DMS153 (cell line): Measurements from ENCODE around the gene SETD2.
A peak's percentile ranks its signal among the peaks of the same experiment; 100 is the strongest.

ENCODE experiments used
- DNase-seq: peaks from one replicate; lab custom pipeline; 2025; lab: John Stamatoyannopoulos, UW

Gene SETD2

DNA sequence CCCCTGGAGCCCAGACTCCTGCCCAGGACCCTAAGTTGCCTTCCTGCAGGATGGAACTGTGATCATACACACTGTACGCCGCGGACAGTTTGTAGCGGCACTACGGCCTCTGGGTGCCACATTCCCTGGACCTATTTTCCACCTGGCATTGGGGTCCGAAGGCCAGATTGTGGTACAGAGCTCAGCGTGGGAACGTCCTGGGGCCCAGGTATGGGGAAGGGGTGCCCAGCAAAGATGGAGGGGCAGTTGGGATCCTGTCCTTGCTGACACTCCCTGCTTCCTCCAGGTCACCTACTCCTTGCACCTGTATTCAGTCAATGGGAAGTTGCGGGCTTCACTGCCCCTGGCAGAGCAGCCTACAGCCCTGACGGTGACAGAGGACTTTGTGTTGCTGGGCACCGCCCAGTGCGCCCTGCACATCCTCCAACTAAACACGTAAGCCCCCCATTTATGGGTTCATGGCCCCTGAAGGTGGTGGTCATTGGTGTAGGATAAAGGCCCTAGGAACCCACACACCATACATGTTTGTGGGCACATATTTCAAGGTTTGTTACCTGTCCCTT lies 155.6 kb downstream of the SETD2 start:
- DNase-seq: no peak

DNA sequence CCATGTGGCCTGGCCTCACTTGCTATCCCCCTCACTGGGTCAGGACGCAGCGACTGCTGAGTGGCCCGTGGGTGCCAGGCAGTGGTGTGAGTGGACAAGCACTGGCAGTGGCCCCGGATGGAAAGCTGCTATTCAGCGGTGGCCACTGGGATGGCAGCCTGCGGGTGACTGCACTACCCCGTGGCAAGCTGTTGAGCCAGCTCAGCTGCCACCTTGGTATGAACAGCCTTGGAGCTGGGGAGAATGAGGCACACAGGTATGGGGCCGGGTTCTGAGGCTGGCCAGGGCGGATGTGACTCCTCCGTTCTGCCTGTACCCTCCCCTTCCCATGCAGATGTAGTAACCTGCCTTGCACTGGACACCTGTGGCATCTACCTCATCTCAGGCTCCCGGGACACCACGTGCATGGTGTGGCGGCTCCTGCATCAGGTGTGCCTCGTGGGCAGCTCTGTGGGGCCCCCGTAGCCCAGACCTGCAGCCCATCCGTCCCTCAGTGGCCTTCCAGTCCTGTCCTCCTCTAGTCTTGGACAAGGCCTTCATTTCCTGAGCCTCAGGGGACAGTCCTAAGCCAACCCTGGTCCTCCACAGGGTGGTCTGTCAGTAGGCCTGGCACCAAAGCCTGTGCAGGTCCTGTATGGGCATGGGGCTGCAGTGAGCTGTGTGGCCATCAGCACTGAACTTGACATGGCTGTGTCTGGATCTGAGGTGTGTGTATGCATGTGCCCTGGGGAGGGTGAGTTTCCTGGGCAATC lies 156.3 kb downstream of the SETD2 start:
- DNase-seq: no peak

DNA sequence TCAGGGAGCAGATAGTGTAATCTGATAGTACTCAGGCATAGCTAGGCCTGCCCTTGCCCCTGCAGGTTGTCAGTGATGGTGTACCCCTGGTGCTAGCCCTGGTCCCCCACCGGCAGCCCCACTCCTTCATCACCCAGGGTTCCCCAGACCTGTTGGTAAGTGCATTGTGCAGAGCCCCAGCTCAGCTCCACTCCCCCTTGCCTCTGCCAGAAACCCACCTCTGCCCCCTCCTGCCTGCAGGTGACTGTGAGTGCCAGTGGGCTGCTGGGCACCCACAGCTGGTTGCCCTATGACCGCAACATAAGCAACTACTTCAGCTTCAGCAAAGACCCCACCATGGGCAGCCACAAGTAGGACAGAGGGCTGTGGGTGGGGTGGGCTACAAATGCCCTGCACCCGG lies 156.9 kb downstream of the SETD2 start:
- DNase-seq: no peak

DNA sequence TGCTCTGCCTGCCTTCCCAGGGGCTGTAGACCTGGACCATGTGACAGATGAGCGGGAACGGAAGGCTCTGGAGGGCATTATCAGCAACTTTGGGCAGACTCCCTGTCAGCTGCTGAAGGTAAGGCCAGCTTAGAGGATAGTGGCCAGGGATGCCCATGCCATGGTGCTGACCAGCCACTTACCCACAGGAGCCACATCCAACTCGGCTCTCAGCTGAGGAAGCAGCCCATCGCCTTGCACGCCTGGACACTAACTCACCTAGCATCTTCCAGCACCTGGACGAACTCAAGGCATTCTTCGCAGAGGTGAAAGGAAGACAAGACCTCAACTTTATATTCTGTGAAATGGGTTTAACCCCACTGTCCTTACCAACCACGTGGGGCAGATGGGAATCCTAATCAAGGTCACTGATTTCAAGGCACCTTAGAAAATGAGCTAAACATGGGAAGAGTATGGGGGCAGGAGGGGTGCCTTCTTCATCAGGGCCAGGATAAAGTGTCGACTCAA lies 157.7 kb downstream of the SETD2 start:
- no peak for DNase-seq

DNA sequence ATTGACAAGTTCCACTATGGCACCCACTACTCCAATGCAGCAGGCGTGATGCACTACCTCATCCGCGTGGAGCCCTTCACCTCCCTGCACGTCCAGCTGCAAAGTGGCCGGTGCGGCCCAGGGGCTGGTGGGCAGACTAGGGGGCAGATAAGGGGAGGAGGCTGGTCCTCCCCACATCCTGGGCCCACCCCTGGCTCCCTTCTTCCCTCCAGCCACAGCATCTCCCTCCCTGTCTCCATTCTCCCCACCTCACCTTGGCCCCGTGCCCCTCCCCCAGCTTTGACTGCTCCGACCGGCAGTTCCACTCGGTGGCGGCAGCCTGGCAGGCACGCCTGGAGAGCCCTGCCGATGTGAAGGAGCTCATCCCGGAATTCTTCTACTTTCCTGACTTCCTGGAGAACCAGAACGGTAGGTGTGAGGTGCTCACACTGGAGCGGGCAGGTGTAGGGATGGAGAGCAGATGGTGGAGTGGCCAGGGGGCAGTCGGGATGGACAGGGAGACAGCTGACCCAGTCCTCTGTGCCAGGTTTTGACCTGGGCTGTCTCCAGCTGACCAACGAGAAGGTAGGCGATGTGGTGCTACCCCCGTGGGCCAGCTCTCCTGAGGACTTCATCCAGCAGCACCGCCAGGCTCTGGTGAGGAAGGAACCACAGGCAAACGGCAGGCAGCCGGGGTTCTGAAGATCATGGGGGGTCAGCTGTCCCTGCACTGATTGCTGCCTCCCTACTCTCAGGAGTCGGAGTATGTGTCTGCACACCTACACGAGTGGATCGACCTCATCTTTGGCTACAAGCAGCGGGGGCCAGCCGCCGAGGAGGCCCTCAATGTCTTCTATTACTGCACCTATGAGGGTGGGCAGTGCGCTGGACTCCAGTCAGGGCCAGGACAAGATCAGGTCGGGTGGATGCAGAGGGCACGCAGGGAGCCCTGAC lies 158.4 kb downstream of the SETD2 start:
- DNase-seq: no peak

DNA sequence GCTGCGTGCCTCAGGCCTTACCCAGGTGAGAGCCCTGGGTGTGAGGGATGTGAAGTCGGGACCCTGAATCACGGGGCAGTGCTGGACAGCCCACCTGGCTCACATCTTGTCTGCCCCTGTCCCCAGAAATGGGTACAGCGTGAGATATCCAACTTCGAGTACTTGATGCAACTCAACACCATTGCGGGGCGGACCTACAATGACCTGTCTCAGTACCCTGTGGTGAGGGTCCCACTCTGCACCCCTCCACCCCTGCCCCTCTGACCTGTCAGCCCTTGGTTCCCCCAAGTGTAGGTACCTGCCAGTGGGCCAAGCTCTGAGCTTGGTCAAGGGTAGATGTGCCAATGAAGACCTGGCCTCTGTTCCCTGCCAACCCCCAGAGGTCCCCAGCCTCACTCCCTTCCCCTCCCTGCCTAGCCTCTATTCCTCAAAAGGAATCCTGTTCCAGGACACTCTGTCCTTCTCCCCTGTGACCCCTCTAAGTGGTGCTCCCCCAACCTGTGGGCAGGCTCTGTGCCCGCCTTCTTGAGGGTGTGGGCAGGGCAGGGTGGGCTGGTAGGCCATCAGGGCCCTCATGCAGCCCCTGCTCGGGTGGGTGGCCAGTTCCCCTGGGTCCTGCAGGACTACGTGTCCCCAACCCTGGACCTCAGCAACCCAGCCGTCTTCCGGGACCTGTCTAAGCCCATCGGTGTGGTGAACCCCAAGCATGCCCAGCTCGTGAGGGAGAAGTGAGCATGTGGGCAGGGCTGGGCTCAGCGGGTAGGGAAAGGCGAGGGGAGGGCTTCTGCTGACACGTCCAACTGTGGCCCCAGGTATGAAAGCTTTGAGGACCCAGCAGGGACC lies 159.3 kb downstream of the SETD2 start:
- DNase-seq: no peak

DNA sequence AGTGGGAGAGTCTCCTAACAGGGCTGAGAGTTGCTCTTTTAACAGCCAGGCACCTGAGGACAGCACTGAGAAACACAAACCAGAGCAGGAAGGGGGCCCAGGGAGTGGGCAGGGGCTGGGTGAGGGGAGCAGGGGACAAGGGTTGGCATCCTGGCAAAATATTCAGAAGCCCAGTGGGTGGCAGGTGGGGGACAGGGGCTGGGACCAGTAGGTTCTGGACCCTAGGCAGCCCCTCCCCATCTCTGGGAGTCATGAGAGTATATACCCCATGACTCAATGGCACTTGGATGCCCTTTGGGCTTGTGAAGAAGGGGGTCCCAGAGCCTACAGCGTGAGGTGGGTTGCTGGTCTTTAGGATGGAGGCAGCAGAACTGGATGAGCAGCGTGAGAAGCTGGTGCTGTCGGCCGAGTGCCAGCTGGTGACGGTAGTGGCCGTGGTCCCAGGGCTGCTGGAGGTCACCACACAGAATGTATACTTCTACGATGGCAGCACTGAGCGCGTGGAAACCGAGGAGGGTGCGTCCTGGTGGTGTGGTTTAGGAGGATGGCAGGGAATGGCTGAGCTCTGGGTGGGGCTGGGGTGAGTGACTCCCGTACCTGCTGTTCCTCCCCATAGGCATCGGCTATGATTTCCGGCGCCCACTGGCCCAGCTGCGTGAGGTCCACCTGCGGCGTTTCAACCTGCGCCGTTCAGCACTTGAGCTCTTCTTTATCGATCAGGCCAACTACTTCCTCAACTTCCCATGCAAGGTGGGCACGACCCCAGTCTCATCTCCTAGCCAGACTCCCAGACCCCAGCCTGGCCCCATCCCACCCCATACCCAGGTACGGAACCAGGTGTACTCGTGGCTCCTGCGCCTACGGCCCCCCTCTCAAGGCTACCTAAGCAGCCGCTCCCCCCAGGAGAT lies 160.2 kb downstream of the SETD2 start:
- no peak for DNase-seq

DNA sequence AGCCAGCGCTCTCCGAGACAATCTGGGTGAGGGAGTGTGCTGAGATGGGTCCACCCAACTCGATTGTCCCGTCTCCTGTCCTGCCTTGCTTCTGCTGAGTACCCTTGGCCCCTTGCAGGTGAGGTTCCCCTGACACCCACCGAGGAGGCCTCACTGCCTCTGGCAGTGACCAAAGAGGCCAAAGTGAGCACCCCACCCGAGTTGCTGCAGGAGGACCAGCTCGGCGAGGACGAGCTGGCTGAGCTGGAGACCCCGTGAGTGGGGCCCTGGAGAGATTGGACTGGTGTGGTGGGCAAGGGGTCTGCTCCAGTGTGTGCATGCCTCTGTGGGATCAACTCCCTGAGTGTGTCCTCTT lies 160.9 kb downstream of the SETD2 start:
- no peak for DNase-seq

DNA sequence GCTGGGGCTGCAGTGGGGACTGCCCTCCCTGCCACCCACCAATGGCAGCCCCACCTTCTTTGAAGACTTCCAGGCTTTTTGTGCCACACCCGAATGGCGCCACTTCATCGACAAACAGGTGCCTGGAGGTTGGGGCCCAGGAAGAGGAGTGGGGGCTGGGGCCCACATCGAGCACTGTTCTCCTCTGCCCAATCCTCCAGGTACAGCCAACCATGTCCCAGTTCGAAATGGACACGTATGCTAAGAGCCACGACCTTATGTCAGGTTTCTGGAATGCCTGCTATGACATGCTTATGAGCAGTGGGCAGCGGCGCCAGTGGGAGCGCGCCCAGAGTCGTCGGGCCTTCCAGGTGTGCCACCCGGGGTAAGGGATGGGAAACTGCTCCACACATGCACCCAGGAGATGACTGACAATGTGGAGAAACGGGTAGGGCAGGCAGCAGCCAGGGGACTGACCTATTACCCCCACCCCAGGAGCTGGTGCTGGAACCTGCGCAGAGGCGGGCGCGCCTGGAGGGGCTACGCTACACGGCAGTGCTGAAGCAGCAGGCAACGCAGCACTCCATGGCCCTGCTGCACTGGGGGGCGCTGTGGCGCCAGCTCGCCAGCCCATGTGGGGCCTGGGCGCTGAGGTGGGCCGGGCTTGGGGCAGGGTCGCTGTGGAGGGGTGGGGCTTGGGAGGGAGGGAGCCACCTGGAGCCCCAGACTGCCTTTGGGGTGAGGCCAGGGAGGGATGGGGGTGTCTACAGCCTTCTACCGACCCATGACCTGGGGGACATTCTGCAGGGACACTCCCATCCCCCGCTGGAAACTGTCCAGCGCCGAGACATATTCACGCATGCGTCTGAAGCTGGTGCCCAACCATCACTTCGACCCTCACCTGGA lies 161.5 kb downstream of the SETD2 start:
- DNase-seq: no peak

DNA sequence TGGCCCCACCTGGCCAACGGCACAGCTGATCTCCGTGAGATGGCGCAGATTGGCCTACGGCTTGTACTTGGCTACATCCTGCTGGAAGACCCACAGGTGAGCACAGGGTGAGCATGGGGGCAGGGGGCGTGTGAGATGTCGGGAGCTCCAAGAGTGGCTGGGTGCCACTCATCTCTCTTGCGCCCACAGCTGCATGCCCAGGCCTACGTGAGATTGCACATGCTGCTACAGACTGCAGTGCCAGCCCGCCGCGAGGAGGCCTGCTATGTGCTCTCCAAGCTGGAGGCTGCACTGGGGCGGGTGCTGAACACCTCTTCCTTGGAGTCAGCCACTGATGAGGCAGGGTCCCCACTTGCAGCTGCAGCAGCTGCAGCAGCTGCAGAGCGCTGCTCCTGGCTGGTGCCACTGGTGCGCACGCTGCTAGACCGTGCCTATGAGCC lies 162.2 kb downstream of the SETD2 start:
- DNase-seq: no peak

DNA sequence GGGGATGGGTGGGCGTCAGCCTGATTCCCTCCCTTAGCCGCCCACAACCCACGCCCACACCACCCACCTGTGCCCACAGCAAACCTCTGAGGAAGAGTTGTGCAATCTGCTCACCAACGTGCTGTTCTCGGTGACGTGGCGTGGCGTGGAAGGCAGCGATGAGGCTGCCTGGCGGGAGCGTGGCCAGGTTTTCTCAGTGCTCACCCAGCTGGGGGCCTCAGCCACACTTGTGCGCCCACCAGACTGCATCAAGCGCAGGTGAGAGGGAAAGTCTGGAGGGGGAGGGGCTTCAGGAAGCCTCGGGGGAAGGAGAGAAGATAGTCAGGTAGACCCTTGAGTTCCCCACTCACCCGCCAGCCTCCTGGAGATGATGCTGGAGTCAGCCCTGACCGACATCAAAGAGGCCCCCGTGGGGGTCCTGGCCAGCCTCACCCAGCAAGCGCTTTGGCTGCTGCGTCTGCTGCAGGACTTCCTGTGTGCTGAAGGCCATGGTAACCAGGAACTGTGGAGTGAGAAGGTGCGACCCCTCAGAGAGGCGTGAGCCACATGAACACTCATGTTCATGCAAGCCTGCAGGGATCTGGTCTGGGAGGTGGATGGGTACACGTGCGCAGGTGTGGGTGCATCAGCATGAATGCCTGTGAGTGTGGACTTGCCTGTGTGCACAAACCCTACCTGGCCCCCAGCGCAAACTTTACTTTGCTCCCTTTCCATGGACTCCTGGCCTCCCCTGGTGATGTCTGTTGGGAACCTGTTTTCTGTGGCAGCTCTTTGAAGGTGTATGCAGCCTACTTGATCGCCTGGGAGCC lies 162.8 kb downstream of the SETD2 start:
- DNase-seq: no peak

DNA sequence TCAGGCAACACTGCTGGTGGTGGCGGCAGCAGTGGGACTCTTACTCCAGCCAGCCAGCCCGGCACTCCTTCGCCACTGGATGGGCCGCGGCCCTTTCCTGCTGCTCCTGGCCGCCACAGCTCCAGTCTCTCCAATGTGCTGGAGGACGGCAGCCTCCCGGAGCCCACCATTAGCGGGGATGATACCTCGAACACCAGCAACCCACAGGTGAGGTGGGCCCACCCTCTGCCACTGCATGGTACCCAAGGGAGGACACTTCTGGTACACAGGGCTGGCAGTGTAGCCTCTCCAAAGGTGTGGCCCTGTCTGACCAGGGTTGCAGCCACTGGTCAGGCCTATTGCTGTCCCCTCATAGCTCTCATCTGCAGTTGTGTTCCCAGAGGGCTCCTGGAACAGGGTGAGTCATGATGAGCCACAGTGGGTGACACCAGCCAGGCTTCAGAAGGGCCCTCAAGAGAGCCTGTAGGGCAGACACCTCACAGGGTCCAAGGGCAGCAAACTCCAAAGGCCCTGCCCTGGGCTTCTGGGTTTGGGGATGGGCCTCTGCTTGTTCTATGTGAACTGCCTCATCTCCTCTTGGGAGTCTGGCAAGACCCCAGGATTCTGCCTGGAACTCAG lies 163.6 kb downstream of the SETD2 start:
- no peak for DNase-seq

DNA sequence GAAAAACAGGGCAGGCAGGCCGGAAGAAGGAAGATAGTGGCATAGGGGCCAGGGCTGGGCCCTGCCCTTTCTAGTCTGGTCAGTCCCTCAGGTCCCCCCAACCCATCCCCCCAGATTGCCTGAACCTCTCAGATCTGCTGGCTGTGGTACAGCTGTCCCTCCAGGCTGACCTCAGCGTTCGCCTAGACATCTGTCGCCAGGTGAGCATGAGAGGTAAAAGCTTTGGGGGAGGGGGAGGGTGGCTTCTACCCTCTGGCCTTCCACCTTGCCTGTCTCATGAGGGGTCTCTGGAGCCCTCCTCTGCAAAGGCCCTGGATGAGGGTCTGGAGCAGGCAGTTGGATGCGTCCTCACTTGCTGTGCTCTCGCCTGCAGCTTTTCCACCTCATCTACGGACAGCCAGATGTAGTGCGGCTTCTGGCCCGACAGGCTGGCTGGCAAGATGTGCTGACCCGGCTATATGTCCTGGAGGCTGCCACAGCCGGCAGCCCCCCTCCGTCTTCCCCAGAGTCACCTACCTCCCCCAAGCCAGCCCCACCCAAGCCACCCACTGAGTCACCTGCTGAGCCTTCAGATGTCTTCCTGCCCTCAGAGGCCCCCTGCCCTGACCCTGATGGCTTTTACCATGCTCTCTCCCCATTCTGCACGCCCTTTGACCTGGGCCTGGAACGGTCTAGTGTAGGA lies 164.3 kb downstream of the SETD2 start:
- no peak for DNase-seq

DNA sequence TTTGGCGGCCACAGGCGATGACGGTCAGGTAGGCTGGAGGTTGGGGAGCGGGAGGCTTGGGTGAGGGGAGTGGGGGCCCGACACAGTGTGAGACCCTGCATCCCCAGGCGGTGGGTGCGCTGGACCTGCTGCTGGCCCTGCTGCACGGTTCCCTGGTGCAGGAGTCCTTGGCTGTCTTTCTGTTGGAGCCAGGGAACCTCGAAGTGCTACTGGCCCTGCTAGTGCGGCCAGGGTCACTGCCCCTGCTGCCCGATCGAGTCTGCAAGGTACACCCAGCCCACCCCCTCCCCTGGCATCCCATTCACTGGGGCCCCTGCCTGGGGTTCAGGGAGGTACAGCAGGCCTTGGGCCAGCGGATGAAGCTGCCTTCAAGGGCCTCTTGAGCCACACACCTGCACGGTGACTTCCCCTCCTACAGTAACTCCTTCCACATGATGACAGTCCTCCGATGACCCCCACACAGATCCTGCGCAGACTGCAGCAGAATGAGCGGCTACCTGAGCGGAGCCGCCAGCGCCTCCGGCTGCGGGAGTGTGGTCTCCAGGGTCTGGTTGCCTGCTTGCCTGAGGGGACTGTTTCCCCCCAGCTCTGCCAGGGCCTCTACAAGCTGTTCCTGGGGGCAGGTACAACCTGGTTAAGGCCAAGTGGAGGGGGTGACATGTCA lies 164.9 kb downstream of the SETD2 start:
- DNase-seq: no peak

DNA sequence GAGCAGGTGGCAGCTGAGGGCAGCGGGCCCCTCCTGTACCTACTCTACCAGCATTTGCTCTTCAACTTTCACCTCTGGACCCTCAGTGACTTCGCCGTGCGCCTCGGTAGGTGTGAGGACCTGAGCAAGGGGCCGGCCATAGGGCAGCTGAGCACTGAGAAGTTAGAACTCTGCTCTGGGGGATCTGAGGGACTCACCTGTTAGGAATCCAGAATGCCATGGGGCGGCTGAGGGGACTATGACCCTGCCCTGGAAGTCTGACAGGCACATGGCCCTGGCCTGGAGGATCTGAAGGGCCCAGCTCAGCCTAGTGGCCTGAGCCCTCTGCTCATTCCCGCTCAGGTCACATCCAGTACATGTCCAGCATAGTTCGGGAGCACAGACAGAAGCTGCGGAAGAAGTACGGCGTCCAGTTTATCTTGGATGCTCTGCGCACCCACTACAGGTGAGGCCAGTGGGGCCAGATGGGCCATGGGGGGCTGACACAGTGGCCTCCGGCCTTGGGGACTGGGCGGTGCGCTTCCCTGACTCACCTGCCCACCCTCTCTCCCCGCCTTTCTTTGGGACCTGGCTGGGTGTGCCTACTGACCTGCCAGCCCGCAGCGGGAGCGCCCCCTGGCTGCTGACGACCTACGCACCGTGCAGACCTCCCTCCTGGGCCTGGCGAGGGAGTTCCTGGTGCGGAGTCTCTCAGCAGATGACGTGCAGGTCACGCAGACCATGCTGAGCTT lies 165.6 kb downstream of the SETD2 start:
- peak; percentile 13 for DNase-seq

DNA sequence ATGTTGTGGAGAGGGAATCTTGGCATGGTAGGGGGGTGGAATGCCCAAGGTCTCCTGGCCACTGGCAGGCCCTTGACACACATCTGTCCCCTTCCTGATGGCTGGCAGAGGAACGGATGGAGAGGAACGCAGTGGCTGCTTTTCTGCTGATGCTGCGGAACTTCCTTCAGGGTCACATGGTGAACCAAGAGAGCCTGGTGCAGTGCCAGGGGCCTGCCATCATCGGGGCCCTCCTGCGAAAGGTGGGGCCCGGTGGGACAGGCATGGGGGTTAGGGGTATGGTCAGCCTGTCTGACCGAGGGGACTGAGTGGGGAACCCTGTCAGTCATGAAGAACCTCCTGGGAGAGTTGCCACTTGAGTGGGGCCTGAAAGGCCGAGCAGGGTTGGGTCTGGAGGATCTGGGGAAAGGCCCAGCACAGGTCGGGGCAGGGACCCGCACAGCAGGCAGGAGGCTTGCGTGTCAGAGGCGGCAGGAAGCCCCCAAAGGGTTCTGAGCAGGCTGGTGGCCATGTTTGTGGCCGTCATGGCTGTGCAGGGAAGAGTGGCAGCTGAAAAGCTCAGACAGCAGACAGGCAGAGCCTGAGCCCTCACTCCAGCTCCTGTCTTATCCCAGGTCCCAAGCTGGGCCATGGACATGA lies 166.3 kb downstream of the SETD2 start:
- no peak for DNase-seq
